Measurements from ENCODE around the gene SLC25A45.

- TF ChIP-seq CTCF (IDR thresholded peaks at IDR 0.05), result no peak
- no peak for TF ChIP-seq ZFX (IDR thresholded peaks at IDR 0.05; ENCODE audit: borderline replicate concordance)
Observed at GRCh38 chr11:65329478-65329877, 53.0 kb downstream of the SLC25A45 start.

All from 22Rv1 (cell line).